WI38 (cell line): ENCODE results near the gene SLC22A13.

ENCODE experiments used
- H3K4me3 ChIP-seq: 2 replicates; pipeline ENCODE4 v1.5.1; 2011; ENCODE audit warnings: low read depth, mild to moderate bottlenecking, control low read depth, low read length
- CTCF ChIP-seq: IDR thresholded peaks from 2 replicates; pipeline ENCODE4 v1.5.1; 2012; ENCODE audit warnings: low read depth, mild to moderate bottlenecking, control low read depth, low read length

The SLC22A13 gene

GRCh38 chr3:38313263-38313662 lies 47.7 kb downstream of the SLC22A13 start:
- H3K4me3 ChIP-seq = no peak overlapping the region
- no peak for TF ChIP-seq CTCF

- no peak for TF ChIP-seq CTCF
- H3K4me3 ChIP-seq = no peak overlapping the region
Observed at GRCh38 chr3:38313695-38314094, 48.1 kb downstream of the SLC22A13 start.

- no peak for TF ChIP-seq CTCF
- H3K4me3 ChIP-seq = no peak overlapping the region
Observed at GRCh38 chr3:38314112-38314763, 48.6 kb downstream of the SLC22A13 start.

GRCh38 chr3:38314764-38315487 lies 49.3 kb downstream of the SLC22A13 start:
- no peak for TF ChIP-seq CTCF
- no peak overlapping the region for H3K4me3 ChIP-seq

- no peak for TF ChIP-seq CTCF
- no peak overlapping the region for H3K4me3 ChIP-seq
Observed at GRCh38 chr3:38315488-38316230, 50.0 kb downstream of the SLC22A13 start.

GRCh38 chr3:38316356-38317191 lies 51.0 kb downstream of the SLC22A13 start:
- no peak for TF ChIP-seq CTCF

More at GRCh38 chr3:38316356-38317191, 51.0 kb downstream of the SLC22A13 start:
- H3K4me3 ChIP-seq = no peak overlapping the region
